GM13977 (cell line): ENCODE measurements around the gene EN2.

Source experiments
- DNase-seq: peaks from one replicate; pipeline ENCODE4 v3.0.0; 2012; ENCODE audit warnings: low spot score
- in situ Hi-C: fragments of 300-500 bp; cut with MboI; formaldehyde crosslinking; loops from one replicate; pipeline ENCODE4 v1.12.0; 2022; ENCODE audit warnings: low sequenced_read_pairs, low pct_unique_long_range_greater_than_20kb, mixed read lengths, inconsistent platforms; ENCODE audit not compliant: unreplicated experiment
- TF ChIP-seq, protein P1 (sequence below): IDR thresholded peaks from 2 replicates; pipeline ENCODE4 v1.5.1; 2012; ENCODE audit warnings: mild to moderate bottlenecking, control low read depth; ENCODE audit not compliant: insufficient read depth; ENCODE audit errors: extremely low read depth, missing control alignments

Gene EN2

GRCh38 chr7:155483868-155484325, 26.0 kb downstream of the EN2 start:
- in situ Hi-C loops, result no loop called here
- TF ChIP-seq, protein P1, sequence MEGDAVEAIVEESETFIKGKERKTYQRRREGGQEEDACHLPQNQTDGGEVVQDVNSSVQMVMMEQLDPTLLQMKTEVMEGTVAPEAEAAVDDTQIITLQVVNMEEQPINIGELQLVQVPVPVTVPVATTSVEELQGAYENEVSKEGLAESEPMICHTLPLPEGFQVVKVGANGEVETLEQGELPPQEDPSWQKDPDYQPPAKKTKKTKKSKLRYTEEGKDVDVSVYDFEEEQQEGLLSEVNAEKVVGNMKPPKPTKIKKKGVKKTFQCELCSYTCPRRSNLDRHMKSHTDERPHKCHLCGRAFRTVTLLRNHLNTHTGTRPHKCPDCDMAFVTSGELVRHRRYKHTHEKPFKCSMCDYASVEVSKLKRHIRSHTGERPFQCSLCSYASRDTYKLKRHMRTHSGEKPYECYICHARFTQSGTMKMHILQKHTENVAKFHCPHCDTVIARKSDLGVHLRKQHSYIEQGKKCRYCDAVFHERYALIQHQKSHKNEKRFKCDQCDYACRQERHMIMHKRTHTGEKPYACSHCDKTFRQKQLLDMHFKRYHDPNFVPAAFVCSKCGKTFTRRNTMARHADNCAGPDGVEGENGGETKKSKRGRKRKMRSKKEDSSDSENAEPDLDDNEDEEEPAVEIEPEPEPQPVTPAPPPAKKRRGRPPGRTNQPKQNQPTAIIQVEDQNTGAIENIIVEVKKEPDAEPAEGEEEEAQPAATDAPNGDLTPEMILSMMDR, result no peak
- DNase-seq, result no peak

- in situ Hi-C loops, result no loop called here
- TF ChIP-seq, protein P1, result no peak
- DNase-seq, result no peak
Observed at GRCh38 chr7:155484483-155485399, 26.8 kb downstream of the EN2 start.

DNA sequence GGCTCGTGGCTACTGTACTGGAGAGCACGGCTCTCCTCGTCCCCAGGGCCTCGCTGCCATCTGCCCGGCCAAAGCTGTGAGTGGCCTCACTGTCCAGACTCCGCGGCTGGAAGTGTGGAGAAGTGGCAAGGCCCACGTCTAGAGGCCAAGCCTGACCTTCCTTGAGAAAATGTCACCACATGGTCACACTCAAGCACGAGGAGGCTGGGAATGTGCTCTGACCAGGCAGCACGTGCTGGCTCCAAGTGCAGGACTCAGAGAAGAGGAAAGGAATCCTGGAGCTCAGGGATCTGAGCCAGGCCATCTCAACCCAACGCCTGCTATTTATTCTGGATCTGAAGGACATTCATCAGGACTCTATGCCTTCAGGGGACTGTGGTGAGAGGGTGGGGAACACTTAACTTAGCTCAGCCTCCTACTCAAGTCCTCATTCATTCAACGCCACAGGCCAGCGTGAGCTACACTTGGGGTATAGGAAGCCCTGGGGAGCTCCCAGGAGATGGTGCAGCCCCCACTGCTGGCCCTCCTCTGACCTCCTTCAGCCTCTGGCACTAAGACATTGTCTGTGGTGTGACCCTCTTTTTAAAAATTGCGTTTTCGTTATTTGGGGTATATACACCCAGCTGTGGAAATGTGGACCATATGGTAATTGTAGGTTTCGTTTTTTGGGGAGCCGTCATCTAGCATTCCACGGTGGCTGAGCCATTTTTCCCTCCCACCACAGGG, 29.0 kb downstream of the EN2 start:
- in situ Hi-C loops, result no loop called here
- DNase-seq, result no peak
- TF ChIP-seq, protein P1, result no peak

- TF ChIP-seq, protein P1, result no peak
- DNase-seq, result no peak
- in situ Hi-C loops, result no loop called here
Observed at GRCh38 chr7:155487509-155488482, 29.9 kb downstream of the EN2 start.

DNA sequence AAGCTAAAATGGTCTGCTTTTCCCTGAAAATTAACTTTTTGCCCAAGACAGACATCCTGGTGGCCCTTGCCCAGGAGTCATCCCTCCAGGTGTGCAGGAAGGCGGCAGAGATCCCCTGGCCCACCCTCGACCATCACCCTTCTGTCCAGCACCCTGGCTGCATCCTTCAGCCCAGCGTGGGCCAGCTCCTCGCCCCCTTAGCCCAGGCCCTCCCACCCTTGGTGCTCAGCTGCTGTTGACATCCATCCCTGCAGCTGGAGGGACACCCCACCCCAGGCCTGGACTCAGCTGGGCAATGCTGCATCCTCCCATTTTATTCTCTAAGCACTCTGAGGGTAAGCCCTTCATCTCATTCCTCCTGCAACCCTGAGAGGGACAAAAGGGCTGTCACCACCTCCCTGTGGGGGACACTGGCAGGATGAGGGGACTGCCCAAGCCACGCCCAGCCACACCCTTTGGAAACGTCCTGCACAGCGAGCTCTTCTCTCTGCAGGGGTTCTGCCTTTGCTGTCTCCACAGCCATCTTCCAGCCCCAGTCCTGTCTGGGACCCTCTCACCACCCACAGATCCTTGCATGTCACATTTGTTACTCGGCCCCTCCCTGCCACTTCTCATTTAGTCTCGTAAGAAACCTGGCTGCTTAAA, 30.7 kb downstream of the EN2 start:
- in situ Hi-C loops, result no loop called here
- TF ChIP-seq, protein P1, result no peak
- DNase-seq, result no peak
